Glutamatergic neuron (in vitro differentiated cells): ENCODE measurements around the gene NDUFB11. TPM values are rescaled to one million over a fixed set of nuclear protein-coding genes. Genes with fewer than 3 reads are reported as not detected.
A peak's percentile ranks its signal among the peaks of the same experiment; 100 is the strongest.
"Not testable (repeated sequence)": the region's sequence is repeated elsewhere in the genome, so short reads cannot be mapped to it uniquely, and the experiment has no call there.

ENCODE experiments used
- DNase-seq: peaks from one replicate; pipeline ENCODE4 v3.0.0; 2022
- H3K27ac Mint-ChIP-seq: one replicate; pipeline ENCODE4 v1.8.0; 2020; ENCODE audit warnings: mild to moderate bottlenecking, mixed read lengths, inconsistent platforms; ENCODE audit not compliant: unreplicated experiment
- H3K27me3 Mint-ChIP-seq: one replicate; pipeline ENCODE4 v1.8.0; 2020; ENCODE audit warnings: mild to moderate bottlenecking, moderate library complexity, mixed read lengths, inconsistent platforms; ENCODE audit not compliant: unreplicated experiment
- H3K36me3 Mint-ChIP-seq: one replicate; pipeline ENCODE4 v1.8.0; 2020; ENCODE audit warnings: mild to moderate bottlenecking, mixed read lengths, inconsistent platforms; ENCODE audit not compliant: unreplicated experiment
- H3K4me1 Mint-ChIP-seq: one replicate; pipeline ENCODE4 v1.8.0; 2020; ENCODE audit warnings: mild to moderate bottlenecking, low read depth, mixed read lengths, inconsistent platforms; ENCODE audit not compliant: unreplicated experiment
- H3K4me3 Mint-ChIP-seq: one replicate; pipeline ENCODE4 v1.8.0; 2020; ENCODE audit warnings: mild to moderate bottlenecking, mixed read lengths, inconsistent platforms; ENCODE audit not compliant: unreplicated experiment
- H3K9me3 Mint-ChIP-seq: one replicate; pipeline ENCODE4 v1.8.0; 2020; ENCODE audit warnings: mild to moderate bottlenecking, moderate library complexity, mixed read lengths, inconsistent platforms; ENCODE audit not compliant: unreplicated experiment
- CTCF ChIP-seq: fragments of 200-600 bp; sonication (generic); IDR thresholded peaks from one replicate; pipeline ENCODE4 v1.5.0; 2021; ENCODE audit not compliant: partially characterized antibody, unreplicated experiment
- total RNA-seq: library from RNA; stranded (reverse); fragmentation: NEBNext Ultra II Directional; extraction: Animal tissue kit (Norgen Biotek cat#: 25700); gene quantifications from one replicate; pipeline ENCODE4 v1.2.1, GENCODE V29; 2021; ENCODE audit not compliant: unreplicated experiment

Gene NDUFB11
- total RNA-seq, 1 donor from 2014 or later = 161 TPM

GRCh38 chrX:47146121-47146935 lies 1.8 kb upstream of the NDUFB11 start:
- TF ChIP-seq CTCF = no peak
- Mint-ChIP-seq H3K27me3 (peaks cover 7% of the 10 kb centered on the region), H3K4me1 (peaks cover 2% of the 10 kb centered on the region), H3K36me3 (no peaks in the 10 kb centered on the region), H3K27ac (peak overlapping the region; percentile 97), H3K4me3 (peak overlapping the region; percentile 97), H3K9me3 (peaks cover 7% of the 10 kb centered on the region)
- DNase-seq = no peak

GRCh38 chrX:47145395-47146120 lies 1.1 kb upstream of the NDUFB11 start:
- peak overlapping the region; percentile 97 for H3K27ac Mint-ChIP-seq
- H3K27me3 Mint-ChIP-seq = peaks cover 10% of the 10 kb centered on the region
- peaks cover 4% of the 10 kb centered on the region for H3K4me1 Mint-ChIP-seq
- DNase-seq = peak; percentile 47
- no peaks in the 10 kb centered on the region for H3K36me3 Mint-ChIP-seq
- no peak for TF ChIP-seq CTCF
- H3K9me3 Mint-ChIP-seq = peaks cover 7% of the 10 kb centered on the region
- H3K4me3 Mint-ChIP-seq = peak overlapping the region; percentile 97

- Mint-ChIP-seq H3K27me3 (peaks cover 11% of the 10 kb centered on the region), H3K4me1 (peaks cover 9% of the 10 kb centered on the region), H3K36me3 (no peaks in the 10 kb centered on the region), H3K9me3 (peaks cover 7% of the 10 kb centered on the region), H3K27ac (peak overlapping the region; percentile 97), H3K4me3 (peak overlapping the region; percentile 97)
- TF ChIP-seq CTCF = no peak
- DNase-seq = peak; percentile 21
Observed at GRCh38 chrX:47143894-47144625, 442 bp downstream of the NDUFB11 start.

- TF ChIP-seq CTCF = no peak
- Mint-ChIP-seq H3K4me1 (peaks cover 9% of the 10 kb centered on the region), H3K9me3 (no peaks in the 10 kb centered on the region), H3K27ac (no peak overlapping the region), H3K36me3 (no peaks in the 10 kb centered on the region), H3K4me3 (no peak overlapping the region), H3K27me3 (peaks cover 3% of the 10 kb centered on the region)
- no peak for DNase-seq
Observed at GRCh38 chrX:47138171-47138570, 6.3 kb downstream of the NDUFB11 start.

- not testable (repeated sequence) for H3K36me3 Mint-ChIP-seq, H3K9me3 Mint-ChIP-seq, H3K27ac Mint-ChIP-seq, DNase-seq, H3K4me3 Mint-ChIP-seq, H3K27me3 Mint-ChIP-seq, H3K4me1 Mint-ChIP-seq
Observed at GRCh38 chrX:47135650-47136049, 8.9 kb downstream of the NDUFB11 start.
